ENCODE results near the gene SLIT3.

SLIT3 gene

DNA sequence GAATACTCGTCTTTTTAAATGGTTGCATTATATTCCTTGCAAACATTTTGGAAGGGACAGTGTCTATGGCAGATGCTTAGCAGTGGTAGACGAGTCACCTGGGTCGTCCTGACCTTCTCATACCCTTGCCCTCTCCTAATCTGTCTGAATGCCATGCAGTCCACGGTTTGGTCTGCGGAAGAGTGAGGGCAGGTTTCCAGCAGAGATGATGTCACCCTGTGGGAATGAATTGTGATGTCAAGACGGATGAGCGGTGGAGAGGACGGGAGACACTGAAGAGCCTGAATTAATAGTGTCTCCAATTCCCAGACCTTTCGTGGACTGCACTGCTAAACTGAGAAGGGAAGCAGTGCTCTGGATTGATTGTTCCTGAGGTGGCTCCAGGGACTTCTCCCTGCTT is 392.7 kb downstream of the SLIT3 start:
- DNase-seq: no peak

DNA sequence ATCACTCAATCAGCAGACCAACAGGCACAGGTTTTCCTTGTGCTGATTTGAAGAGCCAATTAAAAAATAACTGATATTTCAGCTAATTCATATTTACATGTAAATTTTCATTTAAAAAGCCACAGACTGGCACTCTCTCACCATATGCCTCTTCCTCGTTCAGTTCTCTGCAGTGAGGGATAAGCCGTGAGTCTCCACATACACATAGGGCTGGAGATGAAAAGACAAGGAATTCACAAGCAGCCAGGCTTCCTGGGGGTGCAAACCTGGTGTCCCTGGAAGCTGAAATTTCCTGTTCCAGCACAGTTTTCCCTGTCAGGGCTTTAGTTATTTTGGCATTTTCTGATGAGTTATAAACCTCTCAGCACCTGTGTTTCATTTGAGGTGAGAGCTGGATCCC is 397.9 kb downstream of the SLIT3 start:
- no peak for DNase-seq

DNA sequence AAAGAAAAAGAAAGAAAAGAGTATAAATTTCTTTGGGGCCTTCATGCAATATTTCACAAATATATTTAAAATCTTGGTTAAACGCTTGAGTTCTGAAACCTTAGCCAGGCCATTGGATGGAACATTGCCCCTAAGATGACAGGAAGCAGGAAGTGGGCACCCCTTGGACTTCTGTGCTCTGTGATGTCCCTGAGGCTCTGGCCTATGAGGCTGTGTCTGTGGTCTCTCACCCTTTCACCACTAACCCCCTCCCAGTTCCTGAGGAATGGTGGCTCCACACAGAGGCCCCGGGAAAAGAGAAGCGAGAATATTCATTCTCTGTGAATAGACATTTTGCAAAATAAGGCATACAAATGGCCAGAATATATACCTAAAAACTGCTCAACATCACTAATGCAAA is 401.3 kb downstream of the SLIT3 start:
- no peak for DNase-seq

- DNase-seq: no peak
These were observed 401.7 kb downstream of the SLIT3 start for GRCh38 chr5:168899264-168899663.

DNA sequence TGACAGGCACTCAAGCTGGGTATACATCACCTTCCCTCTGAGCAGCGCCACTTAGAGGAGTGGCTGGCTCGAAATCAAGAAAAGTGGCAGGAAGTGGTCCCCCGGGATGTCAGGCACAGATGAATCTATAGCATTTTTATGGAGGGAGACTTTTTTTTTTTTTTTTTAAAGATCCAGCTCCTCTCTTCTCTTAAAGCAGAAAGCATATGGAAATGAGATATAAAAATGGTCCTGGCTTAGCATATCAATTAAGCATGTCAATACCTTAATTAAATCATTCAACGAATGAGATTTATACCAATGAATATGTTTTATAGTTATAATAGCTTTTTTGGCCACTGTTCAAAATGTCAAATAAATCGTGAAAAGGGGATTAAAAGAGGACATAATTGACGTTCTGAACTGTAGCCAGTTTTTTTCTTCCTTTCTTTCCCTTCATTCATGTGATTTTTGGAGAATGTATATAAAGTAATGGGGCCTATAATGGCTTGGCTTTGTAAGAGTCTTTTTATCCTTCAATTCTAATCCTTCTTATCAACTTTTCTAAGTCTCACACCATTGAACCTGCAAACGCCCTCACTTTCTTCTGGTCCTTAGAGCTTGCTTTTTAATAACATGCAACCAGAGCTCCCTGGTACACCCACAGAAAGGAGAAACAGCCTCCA is 402.6 kb downstream of the SLIT3 start:
- DNase-seq: no peak

- no peak for DNase-seq
These were observed 403.4 kb downstream of the SLIT3 start for GRCh38 chr5:168897387-168898122.

GRCh38 chr5:168895295-168896071 is 405.5 kb downstream of the SLIT3 start:
- no peak for DNase-seq

- DNase-seq: no peak
These were observed 407.7 kb downstream of the SLIT3 start for GRCh38 chr5:168893283-168893682.

DNA sequence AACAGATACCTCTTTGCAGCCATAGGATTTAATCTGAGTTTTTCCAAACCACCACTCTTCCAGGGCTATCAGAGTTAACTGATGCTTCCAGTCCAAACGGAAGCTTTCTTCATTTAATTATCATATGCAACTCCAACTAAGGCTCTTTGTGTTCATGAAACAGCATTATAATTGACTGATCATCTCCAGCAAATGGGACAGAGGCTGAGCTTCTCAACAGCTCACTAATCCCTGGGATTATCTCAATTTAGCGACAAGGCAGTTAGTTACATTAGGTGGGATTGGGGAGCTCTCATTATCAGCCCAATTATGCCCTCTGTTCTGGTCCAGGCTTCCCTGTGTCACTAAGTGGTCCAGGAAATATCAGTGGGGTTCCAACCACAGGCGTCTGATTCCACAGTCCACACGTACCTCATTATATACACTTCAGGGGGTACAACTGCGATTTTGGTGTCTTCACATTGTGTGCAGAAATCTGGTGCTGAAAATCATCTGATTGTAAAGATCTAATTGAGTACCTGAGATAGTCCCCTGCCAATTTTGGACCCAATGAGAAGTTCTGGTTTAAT is 408.2 kb downstream of the SLIT3 start:
- no peak for DNase-seq

- DNase-seq: peak; percentile 19
These were observed 409.8 kb downstream of the SLIT3 start for GRCh38 chr5:168890816-168891812.

DNA sequence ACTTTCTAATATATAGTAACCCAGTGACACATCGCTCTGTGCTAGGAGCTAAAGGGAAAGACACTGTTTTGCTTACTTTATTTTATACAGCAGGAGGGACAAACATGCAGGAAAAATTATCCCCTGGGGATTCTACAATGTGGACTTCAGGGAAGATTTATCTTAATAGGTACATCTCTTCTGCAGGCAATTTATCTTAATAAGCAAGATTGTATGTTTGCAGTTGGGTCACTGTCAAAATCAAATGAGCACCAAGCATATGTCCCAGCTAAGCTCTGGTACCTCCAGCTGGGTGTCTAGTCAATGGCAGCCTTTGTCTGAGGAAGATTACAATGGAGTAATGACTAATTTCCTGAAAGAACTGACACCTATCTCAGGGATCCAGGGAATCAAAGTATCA is 411.9 kb downstream of the SLIT3 start:
- DNase-seq: no peak

DNA sequence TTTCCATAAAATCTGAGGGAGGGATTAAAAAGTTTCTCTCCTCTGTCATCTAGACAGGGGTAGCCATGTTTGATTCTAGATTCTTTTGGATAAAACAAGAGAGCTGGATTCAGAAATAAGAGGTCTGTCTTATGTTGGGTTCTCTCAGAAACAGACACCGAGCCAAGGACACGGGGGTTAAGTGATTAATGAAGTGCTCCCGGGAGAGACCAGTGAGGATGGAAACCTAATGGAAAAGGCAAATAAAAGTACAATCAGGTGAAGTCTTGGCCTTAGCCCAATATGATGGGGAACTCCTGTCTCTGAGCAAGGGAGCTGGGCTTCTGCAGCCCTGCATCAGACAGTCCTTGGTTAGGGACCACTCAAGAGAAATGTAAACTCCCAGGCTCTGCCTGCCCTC is 413.0 kb downstream of the SLIT3 start:
- no peak for DNase-seq

GRCh38 chr5:168886157-168886556 is 414.8 kb downstream of the SLIT3 start:
- no peak for DNase-seq

GRCh38 chr5:168885324-168886120 is 415.4 kb downstream of the SLIT3 start:
- DNase-seq: no peak

DNA sequence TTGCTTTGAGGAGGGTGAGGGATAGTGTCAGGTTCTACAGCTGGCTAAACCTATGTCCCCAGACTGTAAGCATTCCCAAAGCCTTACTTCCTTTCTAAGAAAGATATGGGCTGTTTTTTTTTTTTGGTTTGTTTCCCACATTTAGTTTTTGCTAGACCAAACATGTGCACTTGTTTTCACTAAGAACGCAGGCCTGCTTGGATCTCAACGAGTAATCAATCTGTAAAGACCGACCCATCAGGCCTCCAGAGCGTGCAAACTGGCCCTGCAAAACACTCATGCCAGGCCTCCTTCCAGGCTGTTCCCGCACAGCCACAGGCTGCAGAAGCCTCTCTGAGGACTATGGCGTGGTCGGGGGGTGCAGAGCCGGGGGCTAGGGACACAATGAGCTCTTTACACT is 416.9 kb downstream of the SLIT3 start:
- no peak for DNase-seq

GRCh38 chr5:168883281-168883741 is 417.6 kb downstream of the SLIT3 start:
- DNase-seq: no peak

DNA sequence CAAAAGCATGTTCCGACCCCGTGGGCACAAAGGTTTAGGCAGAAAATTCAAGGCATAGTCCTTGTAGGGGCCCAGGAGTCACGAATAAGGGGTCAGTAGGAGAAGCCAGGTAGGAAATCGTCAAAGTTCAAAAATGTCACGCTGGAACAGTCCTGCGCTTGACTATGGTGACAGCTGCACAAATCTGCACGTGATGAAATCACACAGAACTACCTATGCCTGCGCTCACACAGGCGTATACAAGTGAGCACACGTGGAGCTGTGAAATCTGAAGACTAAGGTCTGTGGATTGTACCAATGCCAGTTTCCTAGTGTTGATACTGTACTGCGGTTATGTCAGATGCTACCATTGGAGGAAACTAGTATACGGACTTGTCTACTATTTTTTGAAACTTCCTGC is 418.7 kb downstream of the SLIT3 start:
- DNase-seq: no peak

DNA sequence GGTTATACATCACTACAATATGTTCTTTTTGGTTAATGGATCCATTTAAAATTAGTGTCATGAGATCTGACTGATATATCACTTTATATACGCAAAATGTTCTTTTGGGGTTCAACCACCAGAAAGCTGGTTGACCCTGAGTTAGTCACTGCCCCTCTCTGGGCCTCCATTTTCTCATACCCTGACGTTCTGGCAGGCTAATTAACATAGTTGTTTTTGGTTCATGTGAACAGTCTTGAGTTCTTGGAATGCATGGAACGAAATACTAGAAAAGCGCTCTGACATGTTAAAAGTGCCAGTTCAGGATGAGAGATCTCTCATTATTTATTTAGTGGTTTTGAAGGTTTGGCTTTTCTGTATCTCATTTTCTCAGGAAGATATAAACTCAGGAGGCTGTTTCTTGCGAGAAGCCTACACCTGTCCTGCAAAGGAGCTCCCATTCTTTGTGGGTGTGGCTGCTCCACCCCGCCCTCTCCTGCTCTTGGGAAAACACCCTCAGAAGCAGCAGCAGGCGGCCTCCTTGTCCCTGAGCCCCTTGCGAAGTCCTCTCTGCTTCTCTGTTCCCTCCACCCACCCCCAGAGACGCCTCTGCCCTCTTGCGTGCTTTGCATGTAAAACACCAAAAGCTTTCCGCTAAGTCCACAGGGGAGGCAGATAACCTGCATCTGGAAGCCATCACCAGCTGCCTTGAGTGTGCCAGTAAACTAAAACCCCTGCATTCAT is 419.4 kb downstream of the SLIT3 start:
- no peak for DNase-seq

DNA sequence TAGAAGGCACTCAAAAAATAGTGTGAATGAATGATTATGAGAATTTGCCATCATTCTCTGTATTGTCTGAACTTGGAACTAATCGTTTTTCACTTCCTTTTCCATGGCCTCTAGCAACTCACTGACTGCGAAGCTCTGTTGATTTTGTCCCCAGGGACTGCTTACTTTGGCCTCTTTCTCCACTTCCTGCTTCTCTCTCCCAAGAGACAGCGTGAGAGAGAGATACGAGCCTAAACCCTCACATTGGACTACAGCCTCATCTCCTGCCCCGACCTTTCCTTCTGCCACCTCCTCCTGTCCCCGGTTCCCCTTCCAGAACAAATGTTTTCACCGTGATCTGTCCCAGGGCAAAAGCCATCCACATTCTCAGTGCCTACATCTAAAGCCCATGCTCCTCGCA is 421.0 kb downstream of the SLIT3 start:
- DNase-seq: no peak

DNA sequence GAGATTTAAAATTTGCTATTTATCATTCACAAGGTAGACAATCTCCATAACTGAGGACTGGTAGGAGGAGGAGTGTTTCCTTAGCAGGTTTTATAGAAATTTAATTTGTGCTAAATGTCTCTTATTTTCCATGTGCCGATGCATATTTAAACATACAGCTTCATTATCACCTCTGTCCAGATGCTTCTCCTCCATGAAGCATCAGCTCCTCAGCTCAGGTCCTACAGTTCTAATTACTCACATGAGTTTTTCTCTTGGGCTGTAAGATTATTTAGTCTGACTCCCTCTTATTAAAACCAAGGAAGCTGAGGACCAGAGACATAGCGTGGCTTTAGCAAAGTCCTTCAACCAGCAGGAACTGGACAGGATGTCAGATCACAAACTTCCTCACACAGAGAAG is 421.6 kb downstream of the SLIT3 start:
- no peak for DNase-seq

All from OCI-M1 (cell line).